GM18502 (cell line): ENCODE measurements around the gene LRFN2.

Experiments used
- ATAC-seq: cut with Tn5 transposase; IDR thresholded peaks from one replicate; pipeline ENCODE4 v1.9.1; 2021; ENCODE audit warnings: mild to moderate bottlenecking; ENCODE audit not compliant: unreplicated experiment, poor library complexity

Gene LRFN2

GRCh38 chr6:40389254-40389653 lies 197.9 kb downstream of the LRFN2 start:
- no peak for ATAC-seq

GRCh38 chr6:40387871-40388264 lies 199.3 kb downstream of the LRFN2 start:
- ATAC-seq: no peak

GRCh38 chr6:40387127-40387870 lies 199.9 kb downstream of the LRFN2 start:
- ATAC-seq: no peak

GRCh38 chr6:40386200-40386599 lies 201.0 kb downstream of the LRFN2 start:
- ATAC-seq: no peak

GRCh38 chr6:40383348-40384115 lies 203.6 kb downstream of the LRFN2 start:
- no peak for ATAC-seq

GRCh38 chr6:40380271-40380670 lies 206.9 kb downstream of the LRFN2 start:
- no peak for ATAC-seq

GRCh38 chr6:40379811-40380210 lies 207.4 kb downstream of the LRFN2 start:
- no peak for ATAC-seq

GRCh38 chr6:40378725-40379074 lies 208.5 kb downstream of the LRFN2 start:
- no peak for ATAC-seq

- ATAC-seq: no peak
Observed at GRCh38 chr6:40378071-40378724, 209.0 kb downstream of the LRFN2 start.

GRCh38 chr6:40377173-40377806 lies 209.9 kb downstream of the LRFN2 start:
- ATAC-seq: no peak

- no peak for ATAC-seq
Observed at GRCh38 chr6:40376113-40376650, 211.0 kb downstream of the LRFN2 start.

GRCh38 chr6:40373267-40373666 lies 213.9 kb downstream of the LRFN2 start:
- ATAC-seq: no peak

- ATAC-seq: no peak
Observed at GRCh38 chr6:40371621-40372020, 215.5 kb downstream of the LRFN2 start.

GRCh38 chr6:40371095-40371494 lies 216.1 kb downstream of the LRFN2 start:
- no peak for ATAC-seq

GRCh38 chr6:40369891-40370290 lies 217.3 kb downstream of the LRFN2 start:
- no peak for ATAC-seq

- ATAC-seq: no peak
Observed at GRCh38 chr6:40369042-40369441, 218.1 kb downstream of the LRFN2 start.

GRCh38 chr6:40362859-40363258 lies 224.3 kb downstream of the LRFN2 start:
- ATAC-seq: no peak

GRCh38 chr6:40359808-40360207 lies 227.4 kb downstream of the LRFN2 start:
- no peak for ATAC-seq

- no peak for ATAC-seq
Observed at GRCh38 chr6:40358473-40359460, 228.4 kb downstream of the LRFN2 start.
